Loucy (cell line): ENCODE measurements around the gene AIG1.
A peak's percentile ranks its signal among the peaks of the same experiment; 100 is the strongest.
"Not testable (repeated sequence)": the region's sequence is repeated elsewhere in the genome, so short reads cannot be mapped to it uniquely, and the experiment has no call there.

ENCODE experiments used
- H2AFZ ChIP-seq: fragments of 200-600 bp; sonication (generic); 2 replicates; pipeline ENCODE4 v1.6.0; 2016; ENCODE audit warnings: antibody characterized with exemption, mild to moderate bottlenecking, low read length, moderate library complexity
- H3F3A ChIP-seq: fragments of 200-600 bp; 2 replicates; pipeline ENCODE4 v1.6.0; 2016; ENCODE audit warnings: antibody characterized with exemption, low read depth, mild to moderate bottlenecking
- H3K27me3 ChIP-seq: fragments of 200-600 bp; sonication (generic); 2 replicates; pipeline ENCODE4 v1.6.1; 2014; ENCODE audit warnings: low read length, mild to moderate bottlenecking; ENCODE audit not compliant: insufficient read depth, poor library complexity, severe bottlenecking
- H3K36me3 ChIP-seq: fragments of 200-600 bp; sonication (generic); 2 replicates; pipeline ENCODE4 v1.6.1; 2016; ENCODE audit warnings: low read length; ENCODE audit not compliant: insufficient read depth
- H3K4me1 ChIP-seq: fragments of 200-600 bp; sonication (generic); 2 replicates; pipeline ENCODE4 v1.5.1; 2014; ENCODE audit warnings: low read length, mild to moderate bottlenecking; ENCODE audit not compliant: insufficient read depth, poor library complexity, severe bottlenecking
- H3K4me2 ChIP-seq: fragments of 200-600 bp; sonication (generic); 2 replicates; pipeline ENCODE4 v1.6.0; 2014; ENCODE audit warnings: antibody characterized with exemption, low read length, low read depth, mild to moderate bottlenecking; ENCODE audit not compliant: poor library complexity, severe bottlenecking
- H3K4me3 ChIP-seq: fragments of 200-600 bp; sonication (generic); 2 replicates; pipeline ENCODE4 v1.5.1; 2014; ENCODE audit warnings: low read length, mild to moderate bottlenecking, mixed read lengths; ENCODE audit not compliant: poor library complexity, severe bottlenecking
- H3K79me2 ChIP-seq: fragments of 200-600 bp; sonication (generic); 2 replicates; pipeline ENCODE4 v1.6.1; 2014; ENCODE audit warnings: low read length; ENCODE audit not compliant: insufficient read depth
- H3K9ac ChIP-seq: fragments of 200-600 bp; sonication (generic); 2 replicates; pipeline ENCODE4 v1.6.0; 2014; ENCODE audit warnings: mild to moderate bottlenecking, low read depth, low read length, moderate library complexity; ENCODE audit not compliant: poor library complexity, severe bottlenecking
- H3K9me2 ChIP-seq: fragments of 200-600 bp; sonication (generic); replicated peaks from 2 replicates; pipeline ENCODE4 v1.6.1; 2016; ENCODE audit warnings: low read depth, low read length, mixed read lengths
- H3K9me3 ChIP-seq: fragments of 200-600 bp; sonication (generic); 2 replicates; pipeline ENCODE4 v1.6.1; 2014; ENCODE audit warnings: mild to moderate bottlenecking, antibody characterized with exemption, low read length, low read depth; ENCODE audit not compliant: insufficient read depth
- H4K20me1 ChIP-seq: fragments of 200-600 bp; sonication (generic); 2 replicates; pipeline ENCODE4 v1.6.0; 2014; ENCODE audit warnings: antibody characterized with exemption, low read length, mild to moderate bottlenecking; ENCODE audit not compliant: insufficient read depth, poor library complexity, severe bottlenecking
- CTCF ChIP-seq: fragments of 200-600 bp; sonication (generic); conservative IDR thresholded peaks from 2 replicates; pipeline ENCODE4 v1.5.1; 2014; ENCODE audit warnings: mild to moderate bottlenecking, antibody characterized with exemption, low read length
- EZH2phosphoT487 ChIP-seq: fragments of 200-600 bp; IDR thresholded peaks from 2 replicates; pipeline ENCODE4 v1.6.1; 2018; ENCODE audit warnings: antibody characterized with exemption, mild to moderate bottlenecking, moderate library complexity, borderline replicate concordance

Gene AIG1

DNA sequence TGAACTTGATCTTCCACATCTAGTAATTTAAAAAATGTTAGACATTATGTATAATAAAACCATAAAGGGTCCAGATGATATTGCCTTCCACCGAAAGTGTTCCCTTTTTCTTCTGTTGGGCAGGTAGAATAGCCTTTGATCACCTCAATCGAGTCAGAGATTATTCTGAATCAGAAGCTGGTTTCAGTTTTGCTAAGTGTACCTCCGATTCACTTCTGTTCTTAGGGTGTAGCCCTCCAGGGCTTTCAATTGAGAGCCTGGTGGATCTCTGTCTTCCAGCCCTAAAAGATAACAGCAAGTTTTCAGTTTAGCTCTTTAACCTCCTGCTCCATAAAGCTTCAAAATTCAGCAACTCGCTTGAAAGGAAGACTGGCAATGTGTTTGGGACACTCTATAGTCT is 21.1 kb upstream of the AIG1 start:
- H3K36me3 ChIP-seq, result no peaks in the 10 kb centered on the region
- H4K20me1 ChIP-seq, result no peaks in the 10 kb centered on the region
- peaks cover 6% of the 10 kb centered on the region for H3K4me1 ChIP-seq
- H3K4me2 ChIP-seq, result no peak overlapping the region
- H3K4me3 ChIP-seq, result no peak overlapping the region
- TF ChIP-seq EZH2phosphoT487 (no peak), CTCF (no peak)
- H3K9me2 ChIP-seq, result no peaks in the 10 kb centered on the region
- H3K79me2 ChIP-seq, result no peaks in the 10 kb centered on the region
- H3K27me3 ChIP-seq, result no peaks in the 10 kb centered on the region
- no peak overlapping the region for H3K9ac ChIP-seq
- H3F3A ChIP-seq, result no peaks in the 10 kb centered on the region
- no peaks in the 10 kb centered on the region for H3K9me3 ChIP-seq
- 0 out of 2 replicates have a peak overlapping the region, but pooled peaks have one; percentile 1 for H2AFZ ChIP-seq

- Histone ChIP-seq H3K36me3 (no peaks in the 10 kb centered on the region), H3K4me2 (no peak overlapping the region), H2AFZ (0 out of 2 replicates have a peak overlapping the region, but pooled peaks have one; percentile 1), H3K27me3 (no peaks in the 10 kb centered on the region), H3K4me3 (no peak overlapping the region), H3K4me1 (peaks cover 6% of the 10 kb centered on the region), H3K9me3 (no peaks in the 10 kb centered on the region), H3K9ac (no peak overlapping the region), H4K20me1 (no peaks in the 10 kb centered on the region), H3F3A (no peaks in the 10 kb centered on the region), H3K9me2 (no peaks in the 10 kb centered on the region), H3K79me2 (no peaks in the 10 kb centered on the region)
- no peak for TF ChIP-seq EZH2phosphoT487
- TF ChIP-seq CTCF, result no peak
Observed at GRCh38 chr6:143040018-143040417, 20.7 kb upstream of the AIG1 start.

DNA sequence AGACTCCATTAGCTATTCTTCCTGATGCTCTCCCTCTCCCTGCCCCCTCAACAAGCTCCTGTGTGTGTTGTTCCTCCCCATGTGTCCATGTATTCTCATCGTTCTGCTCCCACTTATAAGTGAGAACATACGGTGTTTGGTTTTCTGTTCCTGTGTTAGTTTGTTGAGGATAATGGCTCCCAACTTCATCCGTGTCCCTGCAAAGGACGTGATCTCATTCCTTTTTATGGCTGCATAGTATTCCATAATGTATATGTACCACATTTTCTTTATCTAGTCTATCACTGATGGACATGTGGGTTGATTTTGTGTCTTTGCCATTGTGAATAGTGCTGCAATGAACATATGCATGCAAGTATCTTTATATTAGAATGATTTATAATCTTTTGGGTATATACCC is 16.3 kb upstream of the AIG1 start:
- H4K20me1 ChIP-seq, H3K9me2 ChIP-seq, H3K4me1 ChIP-seq, H3K9ac ChIP-seq, H3K79me2 ChIP-seq, H3K4me2 ChIP-seq, H3K36me3 ChIP-seq, H3F3A ChIP-seq, H3K9me3 ChIP-seq, H3K4me3 ChIP-seq, H2AFZ ChIP-seq, H3K27me3 ChIP-seq: not testable (repeated sequence)

- no peaks in the 10 kb centered on the region for H3K9me3 ChIP-seq
- no peak overlapping the region for H2AFZ ChIP-seq
- no peaks in the 10 kb centered on the region for H3K36me3 ChIP-seq
- H3K4me2 ChIP-seq, result no peak overlapping the region
- no peaks in the 10 kb centered on the region for H3K4me1 ChIP-seq
- H3K4me3 ChIP-seq, result no peak overlapping the region
- TF ChIP-seq CTCF (no peak), EZH2phosphoT487 (no peak)
- H3F3A ChIP-seq, result no peaks in the 10 kb centered on the region
- no peaks in the 10 kb centered on the region for H3K9me2 ChIP-seq
- H3K27me3 ChIP-seq, result no peaks in the 10 kb centered on the region
- H3K9ac ChIP-seq, result no peak overlapping the region
- no peaks in the 10 kb centered on the region for H3K79me2 ChIP-seq
- H4K20me1 ChIP-seq, result no peaks in the 10 kb centered on the region
Observed at GRCh38 chr6:143049611-143050010, 11.1 kb upstream of the AIG1 start.
